WTC11 (cell line): ENCODE measurements around the gene OR8K3. TPM values are rescaled to one million over a fixed set of nuclear protein-coding genes. Genes with fewer than 3 reads are reported as not detected.

Experiments used
- ATAC-seq: fragments of 200-7000 bp; cut with Tn5 transposase; 2 replicates; pipeline ENCODE4 v1.10.0; 2021; ENCODE audit warnings: mild to moderate bottlenecking, moderate library complexity
- Bru-seq: library from RNA; stranded (reverse); fragments of 400-500 nt; gene quantifications from one replicate; lab custom pipeline; 2021; lab: Mats Ljungman, UMichigan
- CTCF ChIA-PET: fragments of 300-600 bp; sonication (Branson Sonifier 250); formaldehyde crosslinking; loops from one replicate; lab custom pipeline; 2021; ENCODE audit warnings: antibody characterized with exemption; lab: Charles Lee
- POLR2A ChIA-PET: fragments of 350-600 bp; sonication (Branson Sonifier 250); formaldehyde crosslinking; loops from one replicate; lab custom pipeline; 2021; ENCODE audit warnings: antibody characterized with exemption; lab: Charles Lee
- DNase-seq: peaks from one replicate; pipeline ENCODE4 v3.0.0; 2021; ENCODE audit warnings: low spot score
- H3K27ac Mint-ChIP-seq: 2 replicates; pipeline ENCODE4 v1.8.0; 2021; ENCODE audit warnings: mixed read lengths
- H3K27me3 Mint-ChIP-seq: 2 replicates; pipeline ENCODE4 v1.8.0; 2021; ENCODE audit warnings: low read depth, mild to moderate bottlenecking, moderate library complexity, mixed read lengths
- H3K36me3 Mint-ChIP-seq: 2 replicates; pipeline ENCODE4 v1.8.0; 2021; ENCODE audit warnings: mixed read lengths
- H3K4me1 Mint-ChIP-seq: 2 replicates; pipeline ENCODE4 v1.8.0; 2022; ENCODE audit warnings: mixed read lengths
- H3K4me3 Mint-ChIP-seq: 2 replicates; pipeline ENCODE4 v1.8.0; 2021; ENCODE audit warnings: mild to moderate bottlenecking, moderate library complexity, mixed read lengths
- H3K9me3 Mint-ChIP-seq: 2 replicates; pipeline ENCODE4 v1.8.0; 2021; ENCODE audit warnings: mixed read lengths
- ATF1 ChIP-seq: sonication (generic); formaldehyde crosslinking; IDR thresholded peaks from 2 replicates; pipeline ENCODE4 v1.8.1; 2023; ENCODE audit warnings: mild to moderate bottlenecking, moderate library complexity, missing genetic modification reagents
- GTF2I ChIP-seq: fragments of 250-450 bp; sonication (Bioruptor Pico); conservative IDR thresholded peaks from 2 replicates; pipeline ENCODE4 v1.4.0; 2021; ENCODE audit warnings: mild to moderate bottlenecking
- IRF1 ChIP-seq: sonication (generic); formaldehyde crosslinking; IDR thresholded peaks from 2 replicates; pipeline ENCODE4 v1.8.0; 2023; ENCODE audit warnings: missing genetic modification reagents
- NFATC4 ChIP-seq: fragments of 250-450 bp; sonication (Bioruptor Pico); IDR thresholded peaks from 2 replicates; pipeline ENCODE4 v1.9.0; 2021; ENCODE audit warnings: mild to moderate bottlenecking
- TCF7 ChIP-seq: sonication (generic); formaldehyde crosslinking; IDR thresholded peaks from 2 replicates; pipeline ENCODE4 v1.8.0; 2022; ENCODE audit warnings: mild to moderate bottlenecking, low read depth, missing genetic modification reagents, moderate library complexity
- TEAD1 ChIP-seq: sonication (generic); formaldehyde crosslinking; IDR thresholded peaks from 2 replicates; pipeline ENCODE4 v1.8.0; 2022; ENCODE audit warnings: mild to moderate bottlenecking, missing genetic modification reagents
- ZBTB21 ChIP-seq: sonication (generic); formaldehyde crosslinking; IDR thresholded peaks from 2 replicates; pipeline ENCODE4 v1.8.1; 2023; ENCODE audit warnings: mild to moderate bottlenecking, missing genetic modification reagents, borderline replicate concordance
- ZNF138 ChIP-seq: sonication (generic); formaldehyde crosslinking; conservative IDR thresholded peaks from 2 replicates; pipeline ENCODE4 v1.8.1; 2022; ENCODE audit warnings: mild to moderate bottlenecking, moderate library complexity, missing genetic modification reagents
- ZNF317 ChIP-seq: sonication (generic); formaldehyde crosslinking; IDR thresholded peaks from 2 replicates; pipeline ENCODE4 v1.8.1; 2023; ENCODE audit warnings: low read depth, mild to moderate bottlenecking, moderate library complexity, missing genetic modification reagents, borderline replicate concordance
- ZNF532 ChIP-seq: fragments of 250-450 bp; sonication (Bioruptor Pico); IDR thresholded peaks from 2 replicates; pipeline ENCODE4 v1.9.0; 2021; ENCODE audit warnings: mild to moderate bottlenecking, borderline replicate concordance
- ZNF671 ChIP-seq: fragments of 250-450 bp; sonication (Bioruptor Pico); IDR thresholded peaks from 2 replicates; pipeline ENCODE4 v1.8.0; 2021; ENCODE audit warnings: mild to moderate bottlenecking
- long read RNA-seq, 3 experiments: library from RNA in 1 of 3; library from capped mRNA in 1 of 3; library from polyadenylated mRNA in 1 of 3; unstranded in 2 of 3; stranded (forward) in 1 of 3; transcript quantifications; one replicate each; pipeline ENCODE4 v2.0.0, GENCODE V29; 2021
- total RNA-seq: library from RNA; stranded (reverse); gene quantifications from 3 replicates; pipeline ENCODE4 v1.2.3, GENCODE V29; 2021
- TF ChIP-seq, protein P1 (sequence below): sonication (generic); formaldehyde crosslinking; IDR thresholded peaks from 2 replicates; pipeline ENCODE4 v1.8.1; 2023; ENCODE audit warnings: mild to moderate bottlenecking, missing genetic modification reagents
- TF ChIP-seq, protein P2 (sequence below): fragments of 250-450 bp; sonication (Bioruptor Pico); IDR thresholded peaks from 2 replicates; pipeline ENCODE4 v2.1.2; 2022; ENCODE audit warnings: mild to moderate bottlenecking, moderate library complexity
- TF ChIP-seq, protein P3 (sequence below): sonication (generic); formaldehyde crosslinking; IDR thresholded peaks from 2 replicates; pipeline ENCODE4 v1.8.0; 2022; ENCODE audit warnings: missing genetic modification reagents

Gene OR8K3
- total RNA-seq, result not detected in 3 replicates
- not detected for Bru-seq, nascent RNA
- long read RNA-seq, experiment 1, result 0 reads
- long read RNA-seq, experiment 2, result 0 reads
- long read RNA-seq, experiment 3, result 0 reads

DNA sequence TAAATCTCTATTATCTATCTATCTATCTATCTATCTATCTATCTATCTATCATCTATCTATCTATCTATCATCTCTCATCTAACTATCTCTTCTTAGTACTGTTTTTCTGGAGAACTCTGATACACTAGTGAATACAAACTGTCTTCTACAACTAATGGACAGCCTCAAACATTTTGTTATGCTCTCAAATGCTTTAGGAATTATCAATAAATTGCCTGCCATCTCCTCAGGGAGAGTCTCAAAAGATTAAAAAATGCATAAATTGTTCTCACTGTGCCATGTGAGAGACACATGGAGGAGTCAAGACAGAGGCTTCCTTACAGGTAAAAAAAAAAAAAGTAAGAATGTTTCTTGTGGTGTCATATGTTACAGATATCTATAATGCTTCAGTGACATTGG, at the start of gene OR8K3:
Gene OR8K3, plus strand, starts transcription at position 301 of the 400 bp plus-strand sequence. CDS start 3,163 bp downstream, outside the sequence.
- ATAC-seq (no peak), DNase-seq (no peak)
- Mint-ChIP-seq H3K27me3 (no peaks in the 10 kb centered on the region), H3K4me1 (no peaks in the 10 kb centered on the region), H3K4me3 (no peak within 1 kb of the TSS), H3K27ac (no peak within 1 kb of the TSS), H3K36me3 (no peaks in the 10 kb centered on the region), H3K9me3 (peaks cover 7% of the 10 kb centered on the region; the same call in 1 of the 2 replicates)
- CTCF ChIA-PET, result no interaction called here
- TF ChIP-seq, protein P1, sequence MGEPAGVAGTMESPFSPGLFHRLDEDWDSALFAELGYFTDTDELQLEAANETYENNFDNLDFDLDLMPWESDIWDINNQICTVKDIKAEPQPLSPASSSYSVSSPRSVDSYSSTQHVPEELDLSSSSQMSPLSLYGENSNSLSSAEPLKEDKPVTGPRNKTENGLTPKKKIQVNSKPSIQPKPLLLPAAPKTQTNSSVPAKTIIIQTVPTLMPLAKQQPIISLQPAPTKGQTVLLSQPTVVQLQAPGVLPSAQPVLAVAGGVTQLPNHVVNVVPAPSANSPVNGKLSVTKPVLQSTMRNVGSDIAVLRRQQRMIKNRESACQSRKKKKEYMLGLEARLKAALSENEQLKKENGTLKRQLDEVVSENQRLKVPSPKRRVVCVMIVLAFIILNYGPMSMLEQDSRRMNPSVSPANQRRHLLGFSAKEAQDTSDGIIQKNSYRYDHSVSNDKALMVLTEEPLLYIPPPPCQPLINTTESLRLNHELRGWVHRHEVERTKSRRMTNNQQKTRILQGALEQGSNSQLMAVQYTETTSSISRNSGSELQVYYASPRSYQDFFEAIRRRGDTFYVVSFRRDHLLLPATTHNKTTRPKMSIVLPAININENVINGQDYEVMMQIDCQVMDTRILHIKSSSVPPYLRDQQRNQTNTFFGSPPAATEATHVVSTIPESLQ (CRISPR knock-in tag), result no peak
- TF ChIP-seq, protein P2, sequence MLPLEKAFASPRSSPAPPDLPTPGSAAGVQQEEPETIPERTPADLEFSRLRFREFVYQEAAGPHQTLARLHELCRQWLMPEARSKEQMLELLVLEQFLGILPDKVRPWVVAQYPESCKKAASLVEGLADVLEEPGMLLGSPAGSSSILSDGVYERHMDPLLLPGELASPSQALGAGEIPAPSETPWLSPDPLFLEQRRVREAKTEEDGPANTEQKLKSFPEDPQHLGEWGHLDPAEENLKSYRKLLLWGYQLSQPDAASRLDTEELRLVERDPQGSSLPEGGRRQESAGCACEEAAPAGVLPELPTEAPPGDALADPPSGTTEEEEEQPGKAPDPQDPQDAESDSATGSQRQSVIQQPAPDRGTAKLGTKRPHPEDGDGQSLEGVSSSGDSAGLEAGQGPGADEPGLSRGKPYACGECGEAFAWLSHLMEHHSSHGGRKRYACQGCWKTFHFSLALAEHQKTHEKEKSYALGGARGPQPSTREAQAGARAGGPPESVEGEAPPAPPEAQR (CRISPR knock-in tag), result no peak
- TF ChIP-seq ATF1 (CRISPR knock-in tag) (no peak), IRF1 (CRISPR knock-in tag) (no peak), ZNF671 (no peak), ZNF317 (CRISPR knock-in tag) (no peak), ZBTB21 (CRISPR knock-in tag) (no peak), TEAD1 (no peak), ZNF138 (CRISPR knock-in tag) (no peak), TCF7 (CRISPR knock-in tag) (no peak), NFATC4 (CRISPR knock-in tag) (no peak), GTF2I (CRISPR knock-in tag) (no peak), ZNF532 (no peak)
- TF ChIP-seq, protein P3, sequence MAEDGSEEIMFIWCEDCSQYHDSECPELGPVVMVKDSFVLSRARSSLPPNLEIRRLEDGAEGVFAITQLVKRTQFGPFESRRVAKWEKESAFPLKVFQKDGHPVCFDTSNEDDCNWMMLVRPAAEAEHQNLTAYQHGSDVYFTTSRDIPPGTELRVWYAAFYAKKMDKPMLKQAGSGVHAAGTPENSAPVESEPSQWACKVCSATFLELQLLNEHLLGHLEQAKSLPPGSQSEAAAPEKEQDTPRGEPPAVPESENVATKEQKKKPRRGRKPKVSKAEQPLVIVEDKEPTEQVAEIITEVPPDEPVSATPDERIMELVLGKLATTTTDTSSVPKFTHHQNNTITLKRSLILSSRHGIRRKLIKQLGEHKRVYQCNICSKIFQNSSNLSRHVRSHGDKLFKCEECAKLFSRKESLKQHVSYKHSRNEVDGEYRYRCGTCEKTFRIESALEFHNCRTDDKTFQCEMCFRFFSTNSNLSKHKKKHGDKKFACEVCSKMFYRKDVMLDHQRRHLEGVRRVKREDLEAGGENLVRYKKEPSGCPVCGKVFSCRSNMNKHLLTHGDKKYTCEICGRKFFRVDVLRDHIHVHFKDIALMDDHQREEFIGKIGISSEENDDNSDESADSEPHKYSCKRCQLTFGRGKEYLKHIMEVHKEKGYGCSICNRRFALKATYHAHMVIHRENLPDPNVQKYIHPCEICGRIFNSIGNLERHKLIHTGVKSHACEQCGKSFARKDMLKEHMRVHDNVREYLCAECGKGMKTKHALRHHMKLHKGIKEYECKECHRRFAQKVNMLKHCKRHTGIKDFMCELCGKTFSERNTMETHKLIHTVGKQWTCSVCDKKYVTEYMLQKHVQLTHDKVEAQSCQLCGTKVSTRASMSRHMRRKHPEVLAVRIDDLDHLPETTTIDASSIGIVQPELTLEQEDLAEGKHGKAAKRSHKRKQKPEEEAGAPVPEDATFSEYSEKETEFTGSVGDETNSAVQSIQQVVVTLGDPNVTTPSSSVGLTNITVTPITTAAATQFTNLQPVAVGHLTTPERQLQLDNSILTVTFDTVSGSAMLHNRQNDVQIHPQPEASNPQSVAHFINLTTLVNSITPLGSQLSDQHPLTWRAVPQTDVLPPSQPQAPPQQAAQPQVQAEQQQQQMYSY (CRISPR knock-in tag), result no peak
- POLR2A ChIA-PET, result no interaction called here
